Motor neuron (in vitro differentiated cells): ENCODE data around the gene PTAR1. TPM values are rescaled to one million over a fixed set of nuclear protein-coding genes. Genes with fewer than 3 reads are reported as not detected.
"Not testable (repeated sequence)": the region's sequence is repeated elsewhere in the genome, so short reads cannot be mapped to it uniquely, and the experiment has no call there.

ENCODE experiments used
- ATAC-seq, 8 experiments: fragments of 200-7000 bp; cut with Tn5 transposase; replicated peaks in 6 of 8; 2 replicates each; pipeline ENCODE4 v1.8.0; 2021; ENCODE audit warnings: mild to moderate bottlenecking in 8 of 8, moderate library complexity in 8 of 8
- H3K27ac ChIP-seq, 2 donors: fragments of 250-450 bp; sonication (Bioruptor Pico); 2 replicates each; pipeline ENCODE4 v1.9.0; 2021; ENCODE audit warnings: antibody characterized with exemption in 2 of 2, mild to moderate bottlenecking in 2 of 2, moderate library complexity in 1 of 2
- H3K4me1 ChIP-seq, 2 donors: fragments of 250-450 bp; sonication (Bioruptor Pico); replicated peaks in 1 of 2; 2 replicates each; pipeline ENCODE4 v1.6.1; 2021; ENCODE audit warnings: antibody characterized with exemption in 2 of 2, mild to moderate bottlenecking in 2 of 2, moderate library complexity in 1 of 2
- H3K4me3 ChIP-seq, 5 donors: fragments of 250-450 bp; sonication (Bioruptor Pico); 2 replicates each; pipeline ENCODE4 v1.9.0; 2021; ENCODE audit warnings: antibody characterized with exemption in 5 of 5, mild to moderate bottlenecking in 5 of 5, moderate library complexity in 4 of 5
- WGBS, 10 experiments: fragments of 450-650 bp; shearing (Covaris generic); methylation state at CpG; one replicate each; pipeline ENCODE4 v1.0.0; 2022; 5-methylcytosine and 5-hydroxymethylcytosine counted together
- in situ Hi-C, 9 experiments: fragments of 400-800 bp; cut with MboI; loops; one replicate each; pipeline ENCODE4 v1.15.0; 2021; ENCODE audit warnings: low sequenced_read_pairs in 9 of 9, low pct_unique_long_range_greater_than_20kb in 2 of 9; ENCODE audit not compliant: unreplicated experiment in 9 of 9
- total RNA-seq, 8 experiments: library from RNA; unstranded; fragments of 300-600 nt; gene quantifications; 2 replicates each; pipeline versions ENCODE4 v1.2.3 to v1.2.4, GENCODE V29; 2022

PTAR1 gene
- total RNA-seq, 8 experiments from 2014 or later, result 42.1 to 98.3 (median 53.4) TPM

GRCh38 chr9:69771775-69772418, 12.1 kb upstream of the PTAR1 start:
- no peak for ATAC-seq
- Histone ChIP-seq H3K4me3 (no peak overlapping the region), H3K4me1 (no peaks in the 10 kb centered on the region), H3K27ac (no peak overlapping the region)
- WGBS, 10 experiments, result 29 to 100% (median 88%) methylated on average over 1 to 4 of the region's 4 CpGs; no CpG with 5 or more reads in 1 of the 10 experiments
- in situ Hi-C loops, result no loop called here

GRCh38 chr9:69768716-69769115, 8.9 kb upstream of the PTAR1 start:
- H3K27ac ChIP-seq, result no peak overlapping the region
- no peak overlapping the region for H3K4me3 ChIP-seq
- 0 to 100% (median 70%) methylated on average over 1 of the region's 1 CpG; no CpG with 5 or more reads in 5 of the 10 experiments for whole genome bisulfite sequencing, 10 experiments
- in situ Hi-C loops, result no loop called here
- peaks cover 5 to 6% of the 10 kb centered on the region in 2 donors for H3K4me1 ChIP-seq
- ATAC-seq, result no peak

- in situ Hi-C loops, result no loop called here
- peaks cover 5 to 6% of the 10 kb centered on the region in 2 donors for H3K4me1 ChIP-seq
- 50 to 100% (median 86%) methylated on average over 1 of the region's 1 CpG; no CpG with 5 or more reads in 2 of the 10 experiments for WGBS, 10 experiments
- no peak overlapping the region for H3K27ac ChIP-seq
- no peak overlapping the region for H3K4me3 ChIP-seq
- ATAC-seq, result no peak
These were observed 8.3 kb upstream of the PTAR1 start for GRCh38 chr9:69768101-69768500.

GRCh38 chr9:69763862-69764261, 4.1 kb upstream of the PTAR1 start:
- WGBS, 10 experiments, result 40 to 75% (median 61%) methylated on average over 1 to 2 of the region's 5 CpGs; no CpG with 5 or more reads in 5 of the 10 experiments
- H3K4me3 ChIP-seq, in situ Hi-C loops, ATAC-seq, H3K4me1 ChIP-seq: not testable (repeated sequence)
- H3K27ac ChIP-seq, result peak overlapping the region in 1 of 2 donors; percentile 38

GRCh38 chr9:69762527-69762926, 2.7 kb upstream of the PTAR1 start:
- in situ Hi-C loops, result no loop called here
- Histone ChIP-seq H3K4me1 (peaks cover 9 to 18% of the 10 kb centered on the region in 2 donors), H3K4me3 (no peak overlapping the region), H3K27ac (no peak overlapping the region)
- ATAC-seq, result no peak
- 11 to 92% (median 55%) methylated on average over 1 of the region's 1 CpG; no CpG with 5 or more reads in 1 of the 10 experiments for WGBS, 10 experiments

- Histone ChIP-seq H3K27ac (peak overlapping the region; percentile 86 to 96), H3K4me1 (peaks cover 13 to 18% of the 10 kb centered on the region in 2 donors), H3K4me3 (peak overlapping the region; percentile 64 to 77 (median 74))
- ATAC-seq, result peak; percentile 7 to 32 (median 24)
- in situ Hi-C loops, result no loop called here
- WGBS, 10 experiments, result 0 to 44% (median 0%) methylated on average over 2 to 7 of the region's 7 CpGs; no CpG with 5 or more reads in 3 of the 10 experiments
These were observed 433 bp upstream of the PTAR1 start for GRCh38 chr9:69760278-69760610.

- peak overlapping the region; percentile 86 to 96 for H3K27ac ChIP-seq
- H3K4me3 ChIP-seq, result peak overlapping the region; percentile 64 to 77 (median 74)
- peak in 3 of 8 experiments; percentile 2 to 6 (median 5) for ATAC-seq
- WGBS, 10 experiments, result 0 to 3% (median 0%) methylated on average over 1 to 5 of the region's 5 CpGs
- peaks cover 9 to 16% of the 10 kb centered on the region in 2 donors for H3K4me1 ChIP-seq
- in situ Hi-C loops, result no loop called here
These were observed 790 bp downstream of the PTAR1 start for GRCh38 chr9:69759021-69759420.

GRCh38 chr9:69757996-69758675, 1.7 kb downstream of the PTAR1 start:
- ATAC-seq, result peak in 1 of 8 experiments; percentile 29

GRCh38 chr9:69755205-69755604, 4.6 kb downstream of the PTAR1 start:
- peaks cover 6 to 10% of the 10 kb centered on the region in 2 donors for H3K4me1 ChIP-seq
- no peak overlapping the region for H3K4me3 ChIP-seq
- H3K27ac ChIP-seq, result no peak overlapping the region
- WGBS, 10 experiments, result 50 to 100% (median 68%) methylated on average over 1 to 2 of the region's 2 CpGs; no CpG with 5 or more reads in 2 of the 10 experiments
- ATAC-seq, result no peak
- in situ Hi-C loops, result no loop called here

More at GRCh38 chr9:69757996-69758675, 1.7 kb downstream of the PTAR1 start:
- in situ Hi-C loops, result no loop called here
- H3K4me3 ChIP-seq, result peak overlapping the region; percentile 64 to 77 (median 74)
- peaks cover 6 to 14% of the 10 kb centered on the region in 2 donors for H3K4me1 ChIP-seq
- no peak overlapping the region for H3K27ac ChIP-seq
- 0 to 48% (median 32%) methylated on average over 3 to 6 of the region's 6 CpGs for WGBS, 10 experiments

- peak in 1 of 8 experiments; percentile 11 for ATAC-seq
- Histone ChIP-seq H3K4me1 (peaks cover 6 to 10% of the 10 kb centered on the region in 2 donors), H3K27ac (no peak overlapping the region), H3K4me3 (no peak overlapping the region)
- 83 to 100% (median 94%) methylated on average over 1 to 3 of the region's 3 CpGs; no CpG with 5 or more reads in 2 of the 10 experiments for WGBS, 10 experiments
- in situ Hi-C loops, result no loop called here
These were observed 6.0 kb downstream of the PTAR1 start for GRCh38 chr9:69753830-69754229.

- Histone ChIP-seq H3K4me1 (peaks cover 0 to 3% of the 10 kb centered on the region in 2 donors), H3K4me3 (no peak overlapping the region), H3K27ac (no peak overlapping the region)
- in situ Hi-C loops, result no loop called here
- ATAC-seq, result no peak
- 45 to 100% (median 78%) methylated on average over 2 of the region's 2 CpGs; no CpG with 5 or more reads in 3 of the 10 experiments for WGBS, 10 experiments
These were observed 9.7 kb downstream of the PTAR1 start for GRCh38 chr9:69750085-69750484.

GRCh38 chr9:69748304-69748703, 11.5 kb downstream of the PTAR1 start:
- no peak for ATAC-seq
- whole genome bisulfite sequencing, 10 experiments, result 78 to 100% (median 94%) methylated on average over 1 to 2 of the region's 2 CpGs; no CpG with 5 or more reads in 2 of the 10 experiments
- in situ Hi-C loops, result no loop called here
- H3K27ac ChIP-seq, result no peak overlapping the region
- peaks cover 0 to 3% of the 10 kb centered on the region in 2 donors for H3K4me1 ChIP-seq
- no peak overlapping the region for H3K4me3 ChIP-seq

GRCh38 chr9:69746859-69747560, 12.8 kb downstream of the PTAR1 start:
- Histone ChIP-seq H3K4me3 (no peak overlapping the region), H3K27ac (no peak overlapping the region), H3K4me1 (peaks cover 0 to under 1% of the 10 kb centered on the region in 2 donors)
- WGBS, 10 experiments, result 0 to 100% (median 89%) methylated on average over 1 to 3 of the region's 3 CpGs; no CpG with 5 or more reads in 2 of the 10 experiments
- peak in 1 of 8 experiments; percentile 73 for ATAC-seq
- in situ Hi-C loops, result no loop called here
